SK-N-SH (cell line): ENCODE measurements around the gene TRIM8.

Experiments used
- CHD2 ChIP-seq: fragments of 150-350 bp; IDR thresholded peaks from 2 replicates; pipeline ENCODE4 v1.6.1; 2018; ENCODE audit warnings: low read length; ENCODE audit not compliant: partially characterized antibody
- CTCF ChIP-seq: fragments of 200-600 bp; sonication (generic); IDR thresholded peaks from 2 replicates; pipeline ENCODE4 v1.6.1; 2017; ENCODE audit warnings: antibody characterized with exemption, mild to moderate bottlenecking, moderate library complexity
- FOSL2 ChIP-seq: IDR thresholded peaks from 2 replicates; pipeline ENCODE4 v1.4.0; 2012; ENCODE audit warnings: low read depth, mild to moderate bottlenecking, moderate library complexity, borderline replicate concordance
- FOXJ3 ChIP-seq: sonication (generic); formaldehyde crosslinking; IDR thresholded peaks from 2 replicates; pipeline ENCODE4 v1.5.1; 2020; ENCODE audit warnings: mild to moderate bottlenecking, missing genetic modification reagents
- JUND ChIP-seq: IDR thresholded peaks from 2 replicates; pipeline ENCODE4 v1.4.0; 2012
- MAX ChIP-seq: IDR thresholded peaks from 2 replicates; pipeline ENCODE4 v1.4.0; 2012; ENCODE audit warnings: low read depth
- NRF1 ChIP-seq: IDR thresholded peaks from 2 replicates; pipeline ENCODE4 v1.6.1; 2012; ENCODE audit warnings: low read depth, mild to moderate bottlenecking, low read length
- POLR2AphosphoS5 ChIP-seq: IDR thresholded peaks from 2 replicates; pipeline ENCODE4 v1.6.1; 2012; ENCODE audit warnings: low read depth, low read length
- RAD21 ChIP-seq: IDR thresholded peaks from 2 replicates; pipeline ENCODE4 v1.6.1; 2012; ENCODE audit warnings: mild to moderate bottlenecking, low read length
- RCOR1 ChIP-seq: fragments of 150-350 bp; IDR thresholded peaks from 2 replicates; pipeline ENCODE4 v1.6.1; 2017; ENCODE audit warnings: antibody characterized with exemption, low read length
- RFX5 ChIP-seq: IDR thresholded peaks from 2 replicates; pipeline ENCODE4 v1.6.1; 2012; ENCODE audit warnings: mild to moderate bottlenecking, improper control_type of control experiment, low read length
- RXRA ChIP-seq: IDR thresholded peaks from 2 replicates; pipeline ENCODE4 v1.4.0; 2012; ENCODE audit warnings: low read depth, mild to moderate bottlenecking, borderline replicate concordance
- SIN3A ChIP-seq: IDR thresholded peaks from 2 replicates; pipeline ENCODE4 v1.6.1; 2012; ENCODE audit warnings: low read depth, mild to moderate bottlenecking, low read length, moderate library complexity, borderline replicate concordance

DNA sequence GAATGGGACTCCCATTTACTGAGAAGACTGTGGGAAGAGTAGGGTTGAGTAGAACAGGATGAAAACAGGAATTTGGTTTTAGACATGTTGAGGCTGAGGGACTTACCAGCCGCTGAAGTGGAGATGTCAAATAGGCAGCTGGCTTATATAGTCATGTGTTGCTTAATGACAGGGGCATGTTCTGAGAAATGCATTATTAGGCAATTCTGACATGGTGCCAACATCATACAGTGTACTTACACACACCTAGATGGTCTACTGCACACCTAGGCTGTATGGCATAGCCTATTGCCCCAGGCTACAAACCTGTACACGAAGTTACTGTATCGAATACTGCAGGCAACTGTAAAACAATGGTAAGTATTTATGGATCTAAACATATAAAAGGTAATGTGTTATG, 52.5 kb downstream of the TRIM8 start:
- TF ChIP-seq CTCF (no peak), RFX5 (no peak), POLR2AphosphoS5 (no peak), RXRA (no peak), RAD21 (no peak), SIN3A (no peak), MAX (no peak), JUND (no peak), FOXJ3 (CRISPR knock-in tag) (no peak), RCOR1 (no peak), FOSL2 (no peak), CHD2 (no peak), NRF1 (no peak)
